Neuronal stem cell (in vitro differentiated cells): ENCODE data around the gene DDOST.

Source experiments
- DNase-seq: peaks from one replicate; pipeline ENCODE4 v3.0.0-alpha.2; 2013; ENCODE audit warnings: low spot score
- H2AFZ ChIP-seq: one replicate; pipeline ENCODE4 v1.6.1; 2013; ENCODE audit warnings: mild to moderate bottlenecking, low read length, inconsistent platforms
- H2AK5ac ChIP-seq: 2 replicates; pipeline ENCODE4 v1.6.1; 2013; ENCODE audit warnings: low read depth, mild to moderate bottlenecking, inconsistent platforms, low read length, moderate library complexity, mixed read lengths
- H2BK120ac ChIP-seq: 2 replicates; pipeline ENCODE4 v1.6.1; 2013; ENCODE audit warnings: low read depth, mild to moderate bottlenecking, inconsistent platforms, low read length, moderate library complexity, mixed read lengths
- H2BK12ac ChIP-seq: one replicate; pipeline ENCODE4 v1.6.1; 2013; ENCODE audit warnings: low read length, inconsistent platforms
- H2BK15ac ChIP-seq: 2 replicates; pipeline ENCODE4 v1.6.1; 2013; ENCODE audit warnings: mild to moderate bottlenecking, low read length, inconsistent platforms, mixed read lengths
- H2BK5ac ChIP-seq: one replicate; pipeline ENCODE4 v1.6.1; 2013; ENCODE audit warnings: inconsistent platforms, mild to moderate bottlenecking, low read length, moderate library complexity
- H3K14ac ChIP-seq: one replicate; pipeline ENCODE4 v1.6.1; 2013; ENCODE audit warnings: low read length, inconsistent platforms
- H3K18ac ChIP-seq: 2 replicates; pipeline ENCODE4 v1.6.1; 2013; ENCODE audit warnings: low read length, inconsistent platforms
- H3K23ac ChIP-seq: 2 replicates; pipeline ENCODE4 v1.6.1; 2013; ENCODE audit warnings: low read depth, mild to moderate bottlenecking, mixed read lengths, low read length, inconsistent platforms; ENCODE audit not compliant: poor library complexity
- H3K27ac ChIP-seq: replicated peaks from 3 replicates; pipeline ENCODE4 v1.5.1; 2013; ENCODE audit warnings: low read length, inconsistent platforms
- H3K27me3 ChIP-seq, 3 experiments: 2 replicates each; pipeline ENCODE4 v1.6.1; 2013; ENCODE audit warnings: low read length in 3 of 3, mild to moderate bottlenecking in 2 of 3, inconsistent platforms in 1 of 3, low read depth in 1 of 3, mixed read lengths in 1 of 3, moderate library complexity in 1 of 3; ENCODE audit not compliant: control insufficient read depth in 3 of 3, insufficient read depth in 3 of 3
- H3K36me3 ChIP-seq, 2 donors: replicated peaks in 1 of 2; 2 replicates each; pipeline ENCODE4 v1.6.1; 2013; ENCODE audit warnings: low read length in 2 of 2; ENCODE audit not compliant: control insufficient read depth in 2 of 2, insufficient read depth in 2 of 2
- H3K4ac ChIP-seq: 2 replicates; pipeline ENCODE4 v1.6.1; 2013; ENCODE audit warnings: inconsistent platforms, mild to moderate bottlenecking, low read length, moderate library complexity
- H3K4me1 ChIP-seq, 2 donors: 1 replicate in 1 of 2; 2 replicates in 1 of 2; pipeline ENCODE4 v1.6.1; 2013; ENCODE audit warnings: low read length in 2 of 2, low read depth in 1 of 2; ENCODE audit not compliant: control insufficient read depth in 2 of 2, insufficient read depth in 1 of 2
- H3K4me2 ChIP-seq: one replicate; pipeline ENCODE4 v1.6.1; 2013; ENCODE audit warnings: mild to moderate bottlenecking, low read length, inconsistent platforms; ENCODE audit not compliant: insufficient read depth, poor library complexity, severe bottlenecking
- H3K4me3 ChIP-seq, 2 donors: 2 replicates each; pipeline ENCODE4 v1.5.1; 2013; ENCODE audit warnings: low read length in 2 of 2, mild to moderate bottlenecking in 2 of 2, inconsistent platforms in 1 of 2, moderate library complexity in 1 of 2
- H3K79me1 ChIP-seq: one replicate; pipeline ENCODE4 v1.6.1; 2013; ENCODE audit warnings: low read depth, mild to moderate bottlenecking, inconsistent platforms, low read length, moderate library complexity
- H3K9ac ChIP-seq: one replicate; pipeline ENCODE4 v1.6.1; 2013; ENCODE audit warnings: mild to moderate bottlenecking, low read depth, low read length, inconsistent platforms; ENCODE audit not compliant: poor library complexity
- H3K9me3 ChIP-seq, 2 donors: replicated peaks in 1 of 2; 2 replicates each; pipeline versions ENCODE3 to v1.6.1; 2013; ENCODE audit warnings: low read length in 2 of 2, mild to moderate bottlenecking in 2 of 2, inconsistent platforms in 1 of 2, low read depth in 1 of 2, mixed read lengths in 1 of 2, moderate library complexity in 1 of 2; ENCODE audit not compliant: control insufficient read depth in 2 of 2, insufficient read depth in 1 of 2
- H4K8ac ChIP-seq: one replicate; pipeline ENCODE4 v1.6.1; 2013; ENCODE audit warnings: low read depth, mild to moderate bottlenecking, inconsistent platforms, low read length, moderate library complexity
- H4K91ac ChIP-seq: one replicate; pipeline ENCODE4 v1.6.1; 2013; ENCODE audit warnings: low read length, low read depth, mild to moderate bottlenecking, inconsistent platforms; ENCODE audit not compliant: poor library complexity
- WGBS, 2 donors: extraction: QIAGEN DNeasy Blood & Tissue Kit; methylation state at CpG; one replicate each; pipeline ENCODE4 v1.1.7; 2013; ENCODE audit warnings: missing lambda C conversion rate in 2 of 2, mixed read lengths in 1 of 2; ENCODE audit not compliant: insufficient read length in 2 of 2, insufficient replicate concordance in 1 of 2; ENCODE audit errors: extremely low coverage in 2 of 2; 5-methylcytosine and 5-hydroxymethylcytosine counted together

The DDOST gene

GRCh38 chr1:20648946-20649345, 12.2 kb downstream of the DDOST start:
- no peak for DNase-seq
- no peaks in the 10 kb centered on the region for H3K27me3 ChIP-seq
- no peak overlapping the region for H3K18ac ChIP-seq
- no peak overlapping the region for H3K4me3 ChIP-seq
- H4K91ac ChIP-seq, result no peak overlapping the region
- H3K23ac ChIP-seq, result no peak overlapping the region
- H2BK120ac ChIP-seq, result no peak overlapping the region
- no peaks in the 10 kb centered on the region for H3K79me1 ChIP-seq
- H3K36me3 ChIP-seq, result peaks cover 45 to 66% of the 10 kb centered on the region in 2 donors
- H2AK5ac ChIP-seq, result no peak overlapping the region
- H3K9ac ChIP-seq, result peak overlapping the region; percentile 38
- H3K4me2 ChIP-seq, result no peak overlapping the region
- no peak overlapping the region for H2BK15ac ChIP-seq
- no CpG with 5 or more reads among the region's 15 CpGs for WGBS, 2 donors
- no peak overlapping the region for H3K4ac ChIP-seq
- no peak overlapping the region for H4K8ac ChIP-seq
- H2BK5ac ChIP-seq, result no peak overlapping the region
- H2AFZ ChIP-seq, result no peak overlapping the region
- no peak overlapping the region for H3K14ac ChIP-seq
- H3K4me1 ChIP-seq, result no peaks in the 10 kb centered on the region
- H3K27ac ChIP-seq, result no peak overlapping the region
- H3K9me3 ChIP-seq, result no peaks in the 10 kb centered on the region
- H2BK12ac ChIP-seq, result no peak overlapping the region

GRCh38 chr1:20648438-20648837, 12.7 kb downstream of the DDOST start:
- H3K18ac ChIP-seq, result no peak overlapping the region
- no peaks in the 10 kb centered on the region for H3K4me1 ChIP-seq
- WGBS, 2 donors, result no CpG with 5 or more reads among the region's 13 CpGs
- no peak overlapping the region for H4K8ac ChIP-seq
- H3K4me3 ChIP-seq, result no peak overlapping the region
- no peaks in the 10 kb centered on the region for H3K27me3 ChIP-seq
- no peak overlapping the region for H2AFZ ChIP-seq
- no peak overlapping the region for H3K27ac ChIP-seq
- no peak overlapping the region for H2BK5ac ChIP-seq
- no peak overlapping the region for H2AK5ac ChIP-seq
- no peak overlapping the region for H3K4ac ChIP-seq
- H2BK120ac ChIP-seq, result no peak overlapping the region
- no peak overlapping the region for H3K14ac ChIP-seq
- peak overlapping the region; percentile 22 for H3K23ac ChIP-seq
- no peak overlapping the region for H3K9ac ChIP-seq
- no peak for DNase-seq
- H2BK15ac ChIP-seq, result no peak overlapping the region
- no peaks in the 10 kb centered on the region for H3K9me3 ChIP-seq
- no peaks in the 10 kb centered on the region for H3K79me1 ChIP-seq
- peaks cover 42 to 61% of the 10 kb centered on the region in 2 donors for H3K36me3 ChIP-seq
- no peak overlapping the region for H2BK12ac ChIP-seq
- peak overlapping the region; percentile 89 for H4K91ac ChIP-seq
- no peak overlapping the region for H3K4me2 ChIP-seq

DNA sequence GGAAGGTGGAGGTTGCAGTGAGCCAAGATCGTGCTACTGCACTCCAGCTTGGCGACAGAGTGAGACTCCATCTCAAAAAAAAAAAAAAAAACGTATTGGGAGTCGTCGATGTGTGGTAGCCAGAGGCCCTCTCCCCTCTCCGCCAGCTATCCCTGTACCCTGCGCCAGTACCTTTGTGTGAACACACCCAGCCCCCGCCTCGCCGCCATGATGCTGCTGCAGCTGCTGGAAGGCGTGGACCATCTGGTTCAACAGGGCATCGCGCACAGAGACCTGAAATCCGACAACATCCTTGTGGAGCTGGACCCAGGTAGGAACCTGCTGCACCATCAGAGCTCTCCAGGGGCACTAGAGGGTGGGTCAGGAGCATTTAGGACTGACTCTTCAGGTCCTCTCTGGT, 15.8 kb downstream of the DDOST start:
- H2BK15ac ChIP-seq, result no peak overlapping the region
- H3K9me3 ChIP-seq, result no peaks in the 10 kb centered on the region
- H3K23ac ChIP-seq, result no peak overlapping the region
- no peak overlapping the region for H2BK12ac ChIP-seq
- peak overlapping the region in 1 of 2 donors; percentile 30 for H3K4me3 ChIP-seq
- no peaks in the 10 kb centered on the region for H3K27me3 ChIP-seq
- no peak overlapping the region for H2BK5ac ChIP-seq
- no CpG with 5 or more reads among the region's 14 CpGs for WGBS, 2 donors
- no peak overlapping the region for H3K4ac ChIP-seq
- no peak overlapping the region for H3K18ac ChIP-seq
- no peak overlapping the region for H3K9ac ChIP-seq
- no peak overlapping the region for H4K91ac ChIP-seq
- H3K4me1 ChIP-seq, result no peaks in the 10 kb centered on the region
- H3K14ac ChIP-seq, result no peak overlapping the region
- peak overlapping the region; percentile 26 for H4K8ac ChIP-seq
- no peak overlapping the region for H2AK5ac ChIP-seq
- H2BK120ac ChIP-seq, result no peak overlapping the region
- no peak overlapping the region for H2AFZ ChIP-seq
- H3K36me3 ChIP-seq, result peaks cover 25 to 31% of the 10 kb centered on the region in 2 donors
- DNase-seq, result no peak
- H3K79me1 ChIP-seq, result no peaks in the 10 kb centered on the region
- no peak overlapping the region for H3K27ac ChIP-seq
- H3K4me2 ChIP-seq, result no peak overlapping the region

DNA sequence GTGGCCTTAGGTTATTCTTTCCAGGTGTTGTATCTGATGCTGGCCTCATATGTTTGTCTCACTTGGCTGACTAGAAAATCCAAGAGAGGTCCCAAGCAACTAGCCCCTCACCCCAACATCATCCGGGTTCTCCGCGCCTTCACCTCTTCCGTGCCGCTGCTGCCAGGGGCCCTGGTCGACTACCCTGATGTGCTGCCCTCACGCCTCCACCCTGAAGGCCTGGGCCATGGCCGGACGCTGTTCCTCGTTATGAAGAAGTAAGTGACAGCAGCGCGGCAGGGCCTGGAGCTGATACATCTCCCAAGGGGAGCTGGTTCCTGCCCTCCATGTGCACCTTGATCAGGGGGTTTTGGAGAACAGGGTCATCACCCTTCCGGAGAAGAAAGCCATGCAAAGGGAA, 16.8 kb downstream of the DDOST start:
- H3K79me1 ChIP-seq, result no peaks in the 10 kb centered on the region
- no peak overlapping the region for H3K9ac ChIP-seq
- no peak overlapping the region for H3K4me2 ChIP-seq
- WGBS, 2 donors, result no CpG with 5 or more reads among the region's 13 CpGs
- no peak overlapping the region for H2AK5ac ChIP-seq
- no peak overlapping the region for H2BK5ac ChIP-seq
- H2BK120ac ChIP-seq, result no peak overlapping the region
- H3K4ac ChIP-seq, result no peak overlapping the region
- no peaks in the 10 kb centered on the region for H3K27me3 ChIP-seq
- H3K4me1 ChIP-seq, result no peaks in the 10 kb centered on the region
- H3K23ac ChIP-seq, result no peak overlapping the region
- no peak overlapping the region for H2AFZ ChIP-seq
- H3K4me3 ChIP-seq, result no peak overlapping the region
- no peak for DNase-seq
- no peak overlapping the region for H2BK12ac ChIP-seq
- H4K8ac ChIP-seq, result no peak overlapping the region
- no peak overlapping the region for H2BK15ac ChIP-seq
- no peak overlapping the region for H3K14ac ChIP-seq
- H3K27ac ChIP-seq, result no peak overlapping the region
- no peaks in the 10 kb centered on the region for H3K9me3 ChIP-seq
- peaks cover 22 to 23% of the 10 kb centered on the region in 2 donors for H3K36me3 ChIP-seq
- H3K18ac ChIP-seq, result no peak overlapping the region
- no peak overlapping the region for H4K91ac ChIP-seq
